ENCODE results near the gene PRKAG1.
A peak's percentile ranks its signal among the peaks of the same experiment; 100 is the strongest.

PRKAG1 gene

DNA sequence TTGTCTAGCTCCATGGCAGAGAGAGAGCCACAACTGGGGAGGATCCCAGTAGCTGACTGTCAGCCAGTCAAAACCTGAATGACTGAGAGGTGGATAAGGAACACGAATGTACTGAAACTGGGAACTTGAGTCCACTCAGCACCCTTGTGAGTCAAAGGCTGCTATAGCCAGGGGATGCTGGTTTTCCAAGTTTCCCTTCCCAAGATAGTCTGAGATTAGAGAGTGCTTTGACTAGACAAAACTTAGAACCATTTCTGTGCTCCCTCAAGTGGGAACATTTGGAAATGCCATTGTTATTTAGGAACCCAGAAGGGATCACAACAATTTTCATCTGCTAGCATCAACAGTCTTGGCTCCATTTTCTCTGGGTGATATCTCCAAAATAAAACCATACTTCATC lies 4.0 kb downstream of the PRKAG1 start:
- DNase-seq (ENCODE audit: low read depth in 2 of 2, low spot score in 1 of 2), result no peak

DNA sequence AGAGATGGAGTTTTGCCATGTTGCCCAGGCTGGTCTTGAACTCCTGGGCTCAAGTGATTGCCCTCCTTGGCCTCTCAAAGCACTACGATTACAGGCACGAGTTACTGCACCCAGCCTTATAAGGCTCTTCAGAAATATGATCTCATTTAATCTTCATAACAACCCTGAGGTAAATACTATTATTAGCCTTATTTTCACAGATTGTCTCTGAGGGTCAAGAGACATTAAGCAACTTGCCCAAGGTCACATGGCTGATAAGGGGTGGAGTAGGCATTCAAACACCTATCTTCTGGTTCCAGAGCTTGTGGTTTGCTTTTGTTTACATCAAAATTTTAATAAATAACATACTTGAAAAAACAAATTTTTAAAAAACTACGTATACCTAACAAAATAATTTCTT lies 5.1 kb downstream of the PRKAG1 start:
- DNase-seq (ENCODE audit: low read depth in 2 of 2, low spot score in 1 of 2), result no peak

DNA sequence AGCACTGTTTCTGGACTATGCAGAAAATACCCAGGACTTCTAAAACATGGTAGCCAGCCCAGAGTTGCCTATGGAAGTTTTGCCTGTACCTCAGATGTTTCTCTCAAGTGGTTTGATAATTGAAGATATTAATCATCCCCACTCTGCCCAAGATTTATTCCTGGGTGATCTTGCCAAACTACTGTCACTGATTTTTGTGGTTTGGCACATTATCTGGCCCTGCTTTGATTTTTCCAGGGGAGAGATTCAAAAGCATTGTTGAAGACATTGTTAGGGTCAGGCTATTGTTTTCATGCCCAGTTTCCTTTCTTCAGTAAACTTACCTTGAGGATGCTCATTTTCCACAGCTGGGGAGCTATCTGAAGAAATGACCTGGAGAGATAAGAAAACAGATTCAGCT lies 5.8 kb downstream of the PRKAG1 start:
- no peak for DNase-seq (ENCODE audit: low read depth in 2 of 2, low spot score in 1 of 2)

DNA sequence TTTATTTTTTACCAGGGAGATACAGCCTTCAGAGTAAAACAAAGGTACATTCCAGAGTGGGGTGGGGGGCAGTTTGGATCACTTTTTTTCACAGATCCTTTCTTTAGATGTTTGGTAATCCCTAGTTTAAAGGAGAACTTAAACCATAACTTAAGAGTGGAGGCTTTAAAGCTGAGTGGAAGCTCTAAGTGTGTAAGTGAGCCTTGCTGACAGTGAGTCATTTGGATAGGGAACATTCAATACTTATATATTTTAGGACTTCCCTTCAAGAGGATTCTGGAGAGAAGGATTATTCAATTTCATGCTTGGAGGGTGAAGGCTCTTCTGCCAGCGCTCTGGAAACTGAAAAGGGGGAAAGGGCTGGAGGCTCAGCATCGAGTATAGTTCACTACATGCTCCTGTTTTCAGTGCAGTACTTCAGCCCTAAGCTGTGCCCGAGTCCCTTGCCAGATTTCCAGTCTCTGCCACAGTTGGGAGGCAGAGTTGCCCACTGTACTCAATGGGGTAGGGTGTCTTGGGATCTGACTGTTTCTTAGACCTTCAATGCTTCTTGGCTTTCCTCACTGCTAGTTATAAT lies 8.4 kb downstream of the PRKAG1 start:
- no peak for DNase-seq (ENCODE audit: low read depth in 2 of 2, low spot score in 1 of 2)

DNA sequence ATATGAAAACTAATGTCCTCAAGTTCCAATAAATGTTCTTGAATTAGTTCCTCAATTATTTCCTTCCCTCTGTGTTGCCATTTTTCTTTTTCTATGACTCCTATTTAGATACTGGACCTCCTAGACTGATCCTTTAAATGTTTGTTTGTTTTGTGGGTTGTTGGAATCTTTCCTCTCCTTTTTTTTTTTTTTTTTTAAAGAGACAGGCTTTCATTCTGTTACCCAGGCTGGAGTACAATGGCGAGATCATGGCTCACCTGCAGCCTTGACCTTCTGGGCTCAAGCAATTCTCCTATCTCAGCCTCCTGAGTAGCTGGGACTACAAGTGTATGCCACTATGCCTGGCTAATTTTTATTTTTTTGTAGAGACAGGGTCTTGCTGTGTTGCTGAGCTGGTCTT lies 9.6 kb downstream of the PRKAG1 start:
- no peak for DNase-seq (ENCODE audit: low read depth in 2 of 2, low spot score in 1 of 2)

DNA sequence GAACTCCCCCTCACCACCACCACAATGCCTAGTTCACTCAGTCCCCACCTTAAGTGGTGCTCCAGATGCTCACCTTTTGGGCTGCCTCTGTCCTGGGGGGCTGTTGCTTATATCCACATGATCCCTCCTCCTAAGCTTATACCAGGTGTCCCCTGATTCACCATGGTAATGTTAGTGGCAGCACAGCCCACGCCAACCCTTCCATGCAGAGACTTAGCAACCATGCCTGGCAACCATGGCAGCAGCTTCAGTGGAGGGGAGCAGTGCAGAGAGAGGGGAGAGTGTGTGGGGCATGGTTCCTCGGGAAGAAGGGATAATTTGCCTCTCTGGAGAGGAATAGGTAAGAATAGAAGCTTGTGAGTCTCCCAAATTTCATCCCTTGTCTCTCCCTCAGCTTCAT lies 18.2 kb downstream of the PRKAG1 start:
- no peak for DNase-seq (ENCODE audit: low read depth in 2 of 2, low spot score in 1 of 2)

DNA sequence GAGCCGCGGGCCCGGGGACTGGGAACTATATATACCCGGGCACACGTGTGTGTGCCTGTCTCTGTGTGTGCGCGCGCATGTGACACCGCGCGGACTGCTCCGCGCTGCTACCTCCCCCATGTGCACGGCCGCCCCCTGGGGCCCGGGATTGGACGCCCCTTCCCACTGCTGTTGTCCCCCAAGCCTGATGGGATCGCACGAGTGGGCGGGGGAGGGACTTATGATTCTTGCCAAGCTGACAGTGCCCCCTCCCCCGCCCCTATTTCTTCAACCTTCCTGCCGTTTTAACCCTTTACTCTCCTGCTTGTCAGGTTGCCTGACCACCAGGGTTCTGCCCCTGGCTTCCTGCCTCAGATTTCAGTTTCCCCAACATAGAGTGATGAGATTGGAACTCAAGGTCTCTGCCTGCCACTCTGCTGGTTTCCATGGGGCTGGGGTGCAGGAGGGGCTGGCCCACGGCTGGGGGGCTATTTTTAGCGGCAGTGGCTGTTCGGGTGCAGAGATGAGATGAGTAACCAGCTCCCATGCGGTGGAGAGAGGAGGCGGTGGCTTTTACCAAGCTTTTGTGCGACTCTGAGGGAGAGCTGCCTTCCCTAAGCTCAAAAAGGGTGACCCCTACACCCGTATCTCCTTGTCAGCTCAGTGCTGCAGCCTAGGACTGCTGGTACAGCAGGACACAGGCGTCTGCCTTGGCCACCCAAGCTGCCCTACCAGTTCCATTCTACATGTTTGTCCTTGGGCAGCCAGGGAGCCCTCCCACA lies 19.0 kb downstream of the PRKAG1 start, which contains the start of gene DDN:
TSS of gene DDN (minus strand) at position 5 of the 761 bp plus-strand sequence. CDS start 88 bp downstream, outside the sequence.
- DNase-seq (ENCODE audit: low read depth in 2 of 2, low spot score in 1 of 2), result no peak

DNA sequence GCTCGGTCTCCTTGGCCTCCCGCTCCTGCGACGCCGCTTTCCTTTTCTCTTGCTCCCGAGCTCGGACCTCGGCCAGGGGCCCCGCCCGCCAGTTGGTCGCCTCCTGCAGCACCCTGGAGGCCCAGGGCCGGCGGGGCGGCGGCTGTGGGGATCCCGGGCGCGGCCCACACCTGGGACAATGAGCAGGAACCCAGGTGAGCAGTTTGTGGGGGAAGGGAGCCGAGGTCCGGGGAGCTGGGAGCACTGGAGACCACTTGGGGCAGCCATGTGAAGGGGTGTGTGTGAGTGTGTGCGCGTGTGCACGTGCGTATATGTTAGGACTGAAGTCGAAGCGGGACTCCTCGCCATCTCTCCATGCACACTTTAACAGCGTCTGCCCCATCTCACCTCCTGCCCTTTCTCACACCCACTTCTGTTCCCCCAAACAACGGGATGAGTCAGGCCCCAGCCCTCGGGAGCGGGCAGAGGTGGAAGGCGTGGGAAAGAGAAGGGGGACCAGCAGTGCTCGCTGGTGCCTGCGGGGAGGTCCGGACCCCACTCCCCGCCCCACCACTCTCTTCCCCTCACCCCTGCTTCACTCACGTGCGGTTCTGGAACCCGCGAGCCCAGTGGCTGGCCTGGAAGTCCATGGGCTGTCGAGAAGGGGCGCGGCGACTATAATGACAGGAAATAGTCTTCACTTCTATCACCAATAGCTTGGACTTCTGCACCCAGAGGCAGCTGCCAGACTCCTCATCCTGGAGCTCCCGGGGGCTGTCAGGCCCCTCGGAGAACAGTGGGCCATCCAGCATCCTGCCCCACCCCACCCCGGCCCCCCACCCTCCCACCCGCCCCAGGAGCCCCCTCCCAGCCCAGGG lies 19.9 kb downstream of the PRKAG1 start:
- no peak for DNase-seq (ENCODE audit: low read depth in 2 of 2, low spot score in 1 of 2)

DNA sequence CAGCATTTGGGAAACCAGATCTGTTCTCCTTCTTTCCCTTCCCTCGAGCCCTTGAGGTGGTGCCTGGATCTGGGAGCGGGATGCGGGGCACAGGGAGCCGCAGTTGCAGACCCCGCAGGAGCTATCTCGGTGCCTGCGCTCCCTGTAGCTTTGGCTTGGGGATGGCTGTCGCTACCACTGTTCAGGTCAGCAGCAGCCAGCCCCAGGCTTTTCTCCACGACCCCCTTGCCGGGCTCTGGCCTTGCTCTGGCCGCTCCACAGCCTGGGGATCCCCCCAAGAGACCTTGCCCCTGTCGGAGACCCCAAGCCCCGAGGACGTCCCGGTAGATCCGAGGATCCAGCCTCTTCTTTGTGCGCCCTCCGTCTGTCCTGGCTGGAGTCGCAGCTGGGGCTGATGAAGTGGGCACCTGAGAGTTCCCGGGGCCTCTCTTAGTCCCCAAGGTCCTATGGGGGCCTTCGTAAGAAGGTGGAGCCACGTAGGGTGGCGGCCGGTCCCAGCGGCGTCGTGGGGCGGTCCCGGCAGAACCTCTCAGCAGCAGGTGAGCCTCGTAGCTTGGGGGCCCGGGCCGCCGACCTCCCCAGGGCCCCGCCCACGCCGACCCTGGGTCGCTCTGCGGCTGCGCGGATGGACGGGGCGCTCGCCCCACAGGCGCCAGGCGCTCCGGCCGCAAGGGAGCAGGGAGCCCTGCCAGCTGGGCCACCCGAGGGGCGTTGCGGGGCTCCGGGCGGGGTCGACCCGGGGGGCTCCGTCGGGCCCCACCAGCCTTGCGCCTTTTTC lies 20.7 kb downstream of the PRKAG1 start:
- DNase-seq (ENCODE audit: low read depth in 2 of 2, low spot score in 1 of 2), result no peak

DNA sequence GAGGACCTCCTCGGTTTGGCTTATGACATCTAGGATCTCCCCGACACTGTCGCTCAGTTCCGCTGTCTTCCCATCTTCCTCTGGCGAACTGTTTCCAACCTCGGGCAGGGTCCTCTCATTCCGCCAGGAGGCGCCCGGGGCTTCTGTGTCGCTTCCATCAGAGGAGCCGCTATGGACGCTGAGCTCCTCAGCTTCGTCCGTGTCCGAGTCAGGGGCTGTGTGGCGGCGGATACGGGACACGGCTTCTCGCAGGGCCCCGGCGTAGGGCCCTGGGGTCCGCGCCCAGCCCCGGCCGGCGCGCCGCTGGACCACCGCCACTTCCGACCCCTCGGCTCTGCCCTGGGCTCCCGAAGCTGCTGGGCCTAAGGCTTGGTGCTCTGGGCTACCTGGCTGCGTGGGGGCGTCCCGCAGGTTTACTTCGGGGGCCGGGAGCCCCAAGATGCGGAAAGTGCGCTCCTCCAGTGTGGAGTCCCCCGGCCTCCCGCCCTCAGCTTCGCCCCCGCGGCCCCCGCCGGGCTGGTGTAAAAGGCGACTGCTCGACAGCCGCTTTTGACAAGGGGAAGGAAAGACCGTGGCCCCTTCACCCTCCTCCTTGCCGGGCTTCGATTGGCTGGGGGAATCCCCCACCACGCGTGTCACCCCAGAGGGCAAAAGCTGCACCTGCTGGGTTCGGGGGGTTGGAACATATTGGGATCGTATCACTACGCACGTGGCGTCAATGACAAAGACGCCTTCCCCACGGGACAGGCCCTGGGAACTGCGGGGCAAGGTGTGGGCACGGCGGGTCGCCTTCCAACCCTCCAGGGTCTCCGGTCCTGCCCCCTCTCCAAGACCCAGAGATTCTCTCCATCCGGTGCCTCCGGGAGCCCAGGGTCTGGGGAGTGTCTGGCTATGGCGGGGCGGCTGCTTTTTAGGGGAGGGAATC lies 21.5 kb downstream of the PRKAG1 start:
- no peak for DNase-seq (ENCODE audit: low read depth in 2 of 2, low spot score in 1 of 2)

DNA sequence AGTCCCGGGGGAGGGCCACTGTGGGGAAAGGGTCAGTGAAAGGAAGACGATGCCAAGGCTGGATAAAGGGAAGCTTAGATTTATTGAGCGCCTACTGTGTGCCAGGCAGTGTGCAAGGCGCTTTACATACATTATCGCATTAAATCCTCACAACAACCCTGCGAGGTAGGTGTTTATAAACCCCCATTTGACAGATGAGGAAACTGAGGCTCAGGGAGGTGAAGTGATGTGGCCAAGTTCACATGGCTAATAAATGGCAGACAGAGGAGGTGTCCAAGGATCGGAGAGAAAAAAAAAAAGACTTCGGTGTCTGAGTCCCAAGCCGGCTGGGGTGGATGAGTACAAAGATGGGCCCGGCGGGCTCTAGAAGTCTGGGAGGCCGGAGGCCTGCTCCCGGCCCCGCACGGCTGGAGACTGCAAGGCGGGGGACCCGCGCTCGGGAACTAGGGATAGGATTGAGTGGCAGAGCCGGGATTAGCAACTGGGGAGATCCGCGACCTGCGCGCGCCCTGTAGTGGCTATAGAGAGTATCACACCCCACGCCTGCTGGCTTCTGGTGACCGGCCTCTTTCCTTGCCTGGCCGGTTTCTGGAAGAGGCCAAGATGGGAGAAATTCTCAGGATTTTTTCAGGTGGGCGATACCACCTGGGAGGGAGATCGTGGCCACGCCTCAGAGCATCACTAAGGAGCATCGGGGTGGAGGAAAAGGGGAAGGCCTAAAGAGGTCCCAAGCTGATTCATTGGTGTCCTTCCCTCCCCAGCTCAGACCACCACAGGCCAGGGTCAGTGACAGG lies 23.3 kb downstream of the PRKAG1 start:
- no peak for DNase-seq (ENCODE audit: low read depth in 2 of 2, low spot score in 1 of 2)

DNA sequence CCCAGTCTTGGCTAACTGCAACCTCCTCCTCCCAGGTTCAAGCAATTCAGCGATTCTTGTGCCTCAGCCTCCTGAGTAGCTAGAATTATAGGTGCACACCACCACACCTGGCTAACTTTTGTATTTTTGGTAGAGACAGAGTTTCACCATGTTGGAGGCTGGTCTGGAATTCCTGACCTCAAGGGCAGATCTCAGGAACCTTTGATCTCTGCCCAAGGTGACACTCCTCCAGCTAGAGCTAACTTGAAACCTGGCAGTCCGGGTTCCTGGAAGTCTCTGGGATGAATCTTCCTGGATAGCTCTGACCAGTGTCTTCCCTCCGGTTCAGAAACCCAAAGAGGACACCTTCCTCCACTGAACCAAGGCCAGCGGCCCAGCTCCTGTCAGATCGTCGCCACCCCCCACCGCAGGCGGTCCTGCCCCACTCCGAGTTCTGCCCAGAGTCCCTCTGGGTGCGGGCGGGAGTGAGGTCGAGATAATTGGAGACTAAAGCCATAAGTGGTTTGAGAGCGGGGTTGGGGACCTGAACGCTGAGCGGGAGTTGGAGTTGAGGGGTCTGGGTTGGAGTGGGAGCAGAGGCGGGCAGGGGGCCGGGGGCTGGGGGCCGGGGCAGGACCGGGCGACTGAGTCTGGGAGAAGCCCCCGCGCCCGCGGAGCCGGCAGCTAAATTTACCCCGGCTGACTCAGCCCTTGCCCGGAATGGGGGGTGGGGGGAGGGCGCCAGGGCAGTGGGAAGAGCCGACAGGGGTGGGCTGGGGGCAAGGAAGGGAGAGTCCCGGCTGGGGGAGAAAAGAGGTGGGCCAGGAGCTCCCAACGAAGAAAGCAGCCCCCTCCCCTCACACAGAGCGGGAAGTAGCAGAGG lies 24.1 kb downstream of the PRKAG1 start:
- DNase-seq (ENCODE audit: low read depth in 2 of 2, low spot score in 1 of 2), result no peak

DNA sequence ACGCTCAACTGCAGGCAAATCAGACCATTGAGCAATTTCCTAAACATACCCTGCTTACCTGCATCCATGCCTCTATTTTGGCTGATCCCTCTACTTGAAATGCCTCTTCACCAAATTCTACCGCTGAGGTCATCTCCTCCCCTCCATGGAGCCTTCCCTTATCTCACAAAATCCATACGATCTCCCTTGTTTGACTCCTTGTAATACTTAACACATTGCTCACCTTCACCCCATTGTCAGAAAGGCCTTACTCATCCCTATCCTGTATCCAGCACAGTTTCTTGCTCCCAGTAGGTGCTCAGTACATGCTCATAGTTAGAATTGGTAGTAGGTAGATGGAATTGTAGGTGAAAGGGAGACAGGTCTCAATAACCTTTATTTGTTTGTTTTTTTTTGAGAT lies 24.8 kb downstream of the PRKAG1 start:
- no peak for DNase-seq (ENCODE audit: low read depth in 2 of 2, low spot score in 1 of 2)

DNA sequence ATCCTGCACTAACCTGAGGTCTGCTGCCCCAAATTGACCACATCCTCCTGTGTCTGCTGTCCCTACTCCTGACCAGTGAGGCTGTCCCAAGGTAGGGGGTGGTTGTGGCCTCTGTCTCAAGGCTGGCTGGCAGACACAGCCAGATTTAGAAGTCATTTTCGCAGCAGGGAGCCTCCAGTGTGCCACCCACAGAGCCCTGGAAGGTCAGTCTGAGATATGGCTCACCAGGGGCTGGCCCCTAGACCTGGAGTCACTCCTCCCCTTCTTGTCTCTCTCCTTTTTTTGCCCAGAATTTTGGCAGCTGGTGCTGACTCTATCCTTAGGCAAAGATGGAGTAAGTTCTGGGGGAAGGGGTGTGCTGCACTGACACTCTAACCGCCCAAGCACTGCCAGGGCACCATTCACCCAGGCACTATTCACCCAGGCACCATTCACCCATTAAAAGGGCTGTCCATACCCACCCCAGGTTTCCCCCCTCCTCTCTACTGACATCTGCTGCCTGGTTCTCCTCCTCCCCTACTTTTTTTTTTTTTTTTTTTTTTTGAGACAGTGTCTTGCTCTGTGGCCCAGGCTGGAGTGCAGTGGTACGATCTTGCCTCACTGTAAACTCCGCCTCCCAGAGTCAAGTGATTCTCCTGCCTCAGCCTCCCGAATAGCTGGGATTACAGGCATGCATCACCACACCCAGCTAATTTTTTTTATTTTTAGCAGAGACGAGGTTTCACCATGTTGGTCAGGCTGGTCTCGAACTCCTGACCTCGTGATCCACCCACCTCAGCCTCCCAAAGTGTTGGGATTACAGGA lies 27.1 kb downstream of the PRKAG1 start:
- no peak for DNase-seq (ENCODE audit: low read depth in 2 of 2, low spot score in 1 of 2)

DNA sequence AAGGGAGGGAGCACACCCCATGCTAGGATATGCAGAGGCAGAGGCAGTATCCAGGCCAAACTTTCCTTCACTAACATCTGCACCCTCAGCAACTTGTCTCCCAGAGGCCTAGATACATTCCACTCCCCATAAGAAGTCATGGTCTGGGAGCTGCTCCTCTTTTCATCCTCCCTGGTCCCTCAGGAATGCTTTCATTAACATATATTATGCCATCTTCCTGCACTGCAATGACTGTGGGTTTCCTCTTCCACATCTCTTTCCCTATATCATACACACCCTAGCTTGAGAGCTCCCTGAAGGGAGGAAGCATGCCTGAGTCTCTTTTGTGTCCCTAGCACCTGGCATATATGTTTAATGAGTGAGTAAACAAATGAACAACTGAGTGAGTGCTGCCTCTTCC lies 28.0 kb downstream of the PRKAG1 start:
- no peak for DNase-seq (ENCODE audit: low read depth in 2 of 2, low spot score in 1 of 2)

DNA sequence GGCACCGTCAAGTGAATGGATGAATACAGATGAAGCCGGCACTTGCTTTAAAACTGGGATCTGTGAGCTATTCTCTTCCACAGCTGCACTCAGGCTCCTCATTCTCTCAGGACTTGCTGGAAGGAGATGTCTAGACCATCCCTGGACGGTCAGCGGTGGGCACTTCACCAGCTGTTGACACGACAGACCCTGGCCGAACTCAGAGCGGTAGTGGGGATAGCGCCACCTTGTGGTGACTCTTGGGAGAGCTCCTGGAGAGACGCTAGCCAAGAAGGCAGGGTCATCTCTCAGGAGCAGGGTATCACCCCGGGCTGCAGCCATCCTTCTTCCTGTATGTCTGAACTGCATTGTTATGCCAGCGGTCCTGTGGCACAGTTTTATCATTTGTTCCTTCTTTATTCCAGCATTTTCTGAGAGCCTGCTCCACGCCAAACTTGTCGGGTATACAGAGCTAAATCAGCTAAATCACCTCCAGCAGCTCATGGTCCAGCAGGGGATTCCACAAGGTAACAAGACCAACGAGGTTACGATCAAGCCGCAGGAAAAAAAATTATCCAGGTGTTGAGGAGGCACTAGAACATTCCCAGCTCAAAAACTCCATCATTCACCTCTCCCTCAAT lies 30.4 kb downstream of the PRKAG1 start:
- peak in 1 of 2 donors; percentile 57 for DNase-seq (ENCODE audit: low read depth in 2 of 2, low spot score in 1 of 2)

DNA sequence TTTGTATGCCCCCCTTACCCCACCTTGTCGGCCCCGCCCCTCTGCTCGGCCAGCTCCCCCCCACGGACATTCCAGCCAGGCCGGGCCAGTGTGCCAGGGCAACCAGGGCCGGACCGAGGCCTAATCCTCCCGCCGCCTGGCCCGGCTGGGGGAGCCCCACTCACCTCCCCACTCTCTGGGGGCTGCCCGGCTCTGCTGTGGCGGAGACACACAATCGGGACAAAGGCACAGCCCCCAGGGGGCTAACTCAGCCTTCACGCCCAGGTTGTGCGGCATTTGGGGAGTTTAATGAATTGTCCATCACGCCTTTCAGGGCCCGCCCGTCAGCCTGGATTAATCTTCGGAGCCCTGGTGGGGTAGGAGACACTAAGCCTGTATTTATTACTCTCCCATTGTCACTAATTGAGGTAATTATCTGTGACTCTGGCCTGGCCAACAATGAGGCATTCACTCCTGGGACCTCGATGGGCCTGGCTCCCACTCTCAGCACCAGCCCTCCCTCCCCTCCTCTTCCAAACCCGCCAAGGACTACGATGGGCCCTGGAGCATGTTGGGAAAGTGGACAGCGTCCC lies 31.8 kb downstream of the PRKAG1 start:
- no peak for DNase-seq (ENCODE audit: low read depth in 2 of 2, low spot score in 1 of 2)
